Activated naive CD4-positive, alpha-beta T cell treated with anti-CD3 and anti-CD28 coated beads, Interleukin-2, amount 50 U/mL, for 72 hours (primary cell): ENCODE measurements around the gene FMR1. TPM values are rescaled to one million over a fixed set of nuclear protein-coding genes. Genes with fewer than 3 reads are reported as not detected.

ENCODE experiments used
- ATAC-seq, 2 donors: fragments of 150-1000 bp; cut with Tn5 transposase; 2 replicates each; pipeline ENCODE4 v1.10.0; 2021; ENCODE audit warnings: mild to moderate bottlenecking in 2 of 2, moderate library complexity in 2 of 2
- DNase-seq, 2 donors: peaks; one replicate each; pipeline ENCODE4 v3.0.0; 2021 to 2022; ENCODE audit warnings: low spot score in 2 of 2
- H3K27ac Mint-ChIP-seq, 2 donors: one replicate each; pipeline ENCODE4 v1.8.0; 2022; ENCODE audit warnings: mild to moderate bottlenecking in 2 of 2, mixed read lengths in 2 of 2
- H3K36me3 Mint-ChIP-seq, 2 donors: one replicate each; pipeline ENCODE4 v1.8.0; 2022; ENCODE audit warnings: mixed read lengths in 2 of 2
- H3K9me3 Mint-ChIP-seq, 2 donors: one replicate each; pipeline ENCODE4 v1.8.0; 2022; ENCODE audit warnings: mixed read lengths in 2 of 2
- total RNA-seq, 2 donors: library from RNA; stranded (reverse); gene quantifications; one replicate each; pipeline ENCODE4 v1.2.3, GENCODE V29; 2022

FMR1 gene
- total RNA-seq, 2 donors from 2014 or later, result 35.7 to 41.9 TPM

DNA sequence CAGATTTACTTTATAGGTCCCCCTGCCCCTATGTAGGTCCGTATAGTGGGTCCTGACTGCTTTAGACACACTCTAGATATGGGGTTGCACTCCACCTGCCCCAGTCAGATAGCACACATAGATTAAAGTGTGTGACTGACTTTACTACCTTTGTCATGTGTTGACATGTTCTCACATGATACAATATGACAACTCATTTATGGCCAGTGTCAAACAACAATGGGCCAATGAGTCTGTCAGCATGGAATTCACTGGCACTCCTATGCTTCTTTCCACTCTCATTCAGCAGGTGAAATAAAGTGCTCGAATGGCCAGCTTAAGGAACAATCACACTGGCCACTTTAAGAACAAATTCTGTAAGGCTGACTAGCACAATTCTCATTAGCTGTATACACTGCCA is 45.6 kb downstream of the FMR1 start:
- H3K27ac Mint-ChIP-seq, result no peak overlapping the region
- no peak for DNase-seq
- H3K9me3 Mint-ChIP-seq, result no peaks in the 10 kb centered on the region
- no peaks in the 10 kb centered on the region for H3K36me3 Mint-ChIP-seq
- no peak for ATAC-seq

GRCh38 chrX:147958291-147958690 is 46.6 kb downstream of the FMR1 start:
- H3K9me3 Mint-ChIP-seq, result no peaks in the 10 kb centered on the region

GRCh38 chrX:147960722-147961121 is 49.0 kb downstream of the FMR1 start:
- no peaks in the 10 kb centered on the region for H3K36me3 Mint-ChIP-seq
- H3K27ac Mint-ChIP-seq, result no peak overlapping the region
- DNase-seq, result no peak
- ATAC-seq, result no peak
- H3K9me3 Mint-ChIP-seq, result peaks cover 0 to under 1% of the 10 kb centered on the region in 2 donors

More at GRCh38 chrX:147958291-147958690, 46.6 kb downstream of the FMR1 start:
- ATAC-seq, result no peak
- no peak for DNase-seq
- Mint-ChIP-seq H3K27ac (no peak overlapping the region), H3K36me3 (no peaks in the 10 kb centered on the region)

DNA sequence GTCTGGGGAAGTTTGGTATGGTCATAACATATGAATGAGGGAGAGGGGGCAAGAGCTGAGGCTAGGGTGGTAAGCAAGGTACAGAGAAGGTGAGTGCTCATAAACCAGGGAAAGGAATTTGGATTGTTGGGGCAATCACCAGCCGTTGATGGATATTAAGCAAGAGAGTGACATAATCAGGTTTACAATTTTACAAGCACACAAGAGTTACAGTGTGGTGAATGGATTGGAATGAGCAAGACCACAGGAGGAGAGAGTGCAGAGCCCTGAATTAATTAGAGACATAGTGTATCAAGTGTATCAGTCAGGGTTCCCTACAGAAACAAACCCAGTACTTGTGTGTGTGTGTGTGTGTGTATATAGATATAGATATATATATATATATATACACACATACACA is 50.8 kb downstream of the FMR1 start:
- ATAC-seq, result no peak

DNA sequence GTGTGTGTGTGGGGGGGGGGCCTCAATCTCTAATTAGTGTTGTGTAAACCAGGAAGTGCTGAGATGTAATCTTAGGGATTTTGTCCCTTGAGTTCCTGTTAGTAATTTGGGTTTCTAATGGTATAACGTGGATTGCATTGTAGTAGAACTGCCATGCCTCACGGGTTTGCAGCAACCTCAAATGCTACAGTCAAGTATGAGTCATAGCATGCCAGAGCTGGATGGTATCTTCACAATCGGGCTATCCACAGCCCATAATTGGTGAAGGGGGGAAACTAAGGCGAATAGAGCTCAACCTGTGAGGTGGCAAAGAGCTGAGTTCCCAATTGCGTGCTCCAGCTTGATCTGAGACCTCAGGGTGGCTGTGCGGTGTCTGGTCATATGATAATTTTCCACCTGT is 67.2 kb downstream of the FMR1 start:
- DNase-seq, result no peak
- Mint-ChIP-seq H3K36me3 (no peaks in the 10 kb centered on the region), H3K27ac (no peak overlapping the region), H3K9me3 (peaks cover 0 to 3% of the 10 kb centered on the region in 2 donors)
- no peak for ATAC-seq

More for the DNA sequence above, 50.8 kb downstream of the FMR1 start:
- Mint-ChIP-seq H3K36me3 (no peaks in the 10 kb centered on the region), H3K9me3 (peaks cover 0 to 3% of the 10 kb centered on the region in 2 donors), H3K27ac (no peak overlapping the region)
- no peak for DNase-seq

- Mint-ChIP-seq H3K27ac (no peak within 1 kb of the TSS), H3K9me3 (no peaks in the 10 kb centered on the region), H3K36me3 (no peaks in the 10 kb centered on the region)
- no peak for DNase-seq
- no peak for ATAC-seq
These were observed 69.5 kb downstream of the FMR1 start, which contains the start of gene FMR1NB for GRCh38 chrX:147981038-147981752. FMR1NB (plus strand) TSS chrX:147981337; CDS start chrX:147981403, 66 bp downstream.

Other genes starting within 250 kb of the FMR1 start
- under 1 TPM in 1 of 2 donors, not detected in 1; 0.30 TPM for gene FMR1NB, start 69.4 kb downstream of the FMR1 start, total RNA-seq